Coronary artery (tissue), 2 donors: ENCODE measurements around the gene TMEM131.

Experiments used
- DNase-seq: peaks from one replicate; pipeline ENCODE4 v3.0.0-alpha.2; 2017; ENCODE audit warnings: low spot score
- H3K27ac ChIP-seq, 2 donors: fragments of 200-600 bp; sonication (generic); one replicate each; pipeline ENCODE4 v1.5.1; 2016 to 2019
- H3K4me3 ChIP-seq: fragments of 200-600 bp; sonication (generic); 2 replicates; pipeline ENCODE4 v1.5.1; 2016; ENCODE audit warnings: mild to moderate bottlenecking, moderate library complexity
- CTCF ChIP-seq: fragments of 200-600 bp; sonication (generic); IDR thresholded peaks from one replicate; pipeline ENCODE4 v1.5.1; 2019; ENCODE audit warnings: antibody characterized with exemption

TMEM131 gene

GRCh38 chr2:97991081-97991856 is 4.5 kb downstream of the TMEM131 start:
- no peak for TF ChIP-seq CTCF
- no peak overlapping the region for H3K27ac ChIP-seq
- no peak overlapping the region for H3K4me3 ChIP-seq
- DNase-seq: no peak

GRCh38 chr2:97988722-97989121 is 7.0 kb downstream of the TMEM131 start:
- DNase-seq: no peak
- no peak for TF ChIP-seq CTCF
- no peak overlapping the region for H3K27ac ChIP-seq
- H3K4me3 ChIP-seq: no peak overlapping the region

GRCh38 chr2:97985998-97986397 is 9.8 kb downstream of the TMEM131 start:
- Histone ChIP-seq H3K4me3 (no peak overlapping the region), H3K27ac (no peak overlapping the region)
- no peak for DNase-seq
- no peak for TF ChIP-seq CTCF

- no peak overlapping the region for H3K27ac ChIP-seq
- TF ChIP-seq CTCF: no peak
- no peak for DNase-seq
- no peak overlapping the region for H3K4me3 ChIP-seq
These were observed 12.1 kb downstream of the TMEM131 start for GRCh38 chr2:97983698-97984097.

GRCh38 chr2:97983134-97983533 is 12.6 kb downstream of the TMEM131 start:
- Histone ChIP-seq H3K27ac (no peak overlapping the region), H3K4me3 (no peak overlapping the region)
- no peak for TF ChIP-seq CTCF
- DNase-seq: no peak

GRCh38 chr2:97982621-97983020 is 13.1 kb downstream of the TMEM131 start:
- DNase-seq: no peak
- Histone ChIP-seq H3K4me3 (no peak overlapping the region), H3K27ac (no peak overlapping the region)
- TF ChIP-seq CTCF: no peak

GRCh38 chr2:97981961-97982360 is 13.8 kb downstream of the TMEM131 start:
- Histone ChIP-seq H3K4me3 (no peak overlapping the region), H3K27ac (no peak overlapping the region)
- no peak for TF ChIP-seq CTCF
- no peak for DNase-seq
